ENCODE data around the gene FSTL5. TPM values are rescaled to one million over a fixed set of nuclear protein-coding genes. Genes with fewer than 3 reads are reported as not detected.

The FSTL5 gene
- polyA plus RNA-seq, 3 donors, result not detected

DNA sequence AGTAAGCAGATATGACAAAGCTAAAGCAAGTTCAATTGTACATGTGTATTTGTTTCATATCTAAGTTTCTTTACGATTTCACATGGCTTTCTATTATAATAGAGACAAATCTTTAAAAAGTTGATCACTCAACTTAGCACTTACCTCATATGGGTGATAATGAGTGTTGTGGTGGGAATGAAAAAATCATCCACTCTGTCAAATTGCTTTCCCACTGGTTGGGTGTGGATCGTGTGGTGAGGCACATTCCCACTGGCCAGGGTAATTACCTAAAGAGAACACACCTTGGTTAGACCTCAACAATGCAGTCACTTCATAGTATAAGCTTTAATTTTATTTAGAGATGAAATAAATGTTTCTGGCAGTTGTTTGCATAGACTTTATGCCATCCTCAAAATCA, 708.9 kb downstream of the FSTL5 start:
- H3K27me3 Mint-ChIP-seq (ENCODE audit: low read depth in 3 of 3), result peaks cover 0 to 3% (median 0%) of the 10 kb centered on the region in 3 donors

DNA sequence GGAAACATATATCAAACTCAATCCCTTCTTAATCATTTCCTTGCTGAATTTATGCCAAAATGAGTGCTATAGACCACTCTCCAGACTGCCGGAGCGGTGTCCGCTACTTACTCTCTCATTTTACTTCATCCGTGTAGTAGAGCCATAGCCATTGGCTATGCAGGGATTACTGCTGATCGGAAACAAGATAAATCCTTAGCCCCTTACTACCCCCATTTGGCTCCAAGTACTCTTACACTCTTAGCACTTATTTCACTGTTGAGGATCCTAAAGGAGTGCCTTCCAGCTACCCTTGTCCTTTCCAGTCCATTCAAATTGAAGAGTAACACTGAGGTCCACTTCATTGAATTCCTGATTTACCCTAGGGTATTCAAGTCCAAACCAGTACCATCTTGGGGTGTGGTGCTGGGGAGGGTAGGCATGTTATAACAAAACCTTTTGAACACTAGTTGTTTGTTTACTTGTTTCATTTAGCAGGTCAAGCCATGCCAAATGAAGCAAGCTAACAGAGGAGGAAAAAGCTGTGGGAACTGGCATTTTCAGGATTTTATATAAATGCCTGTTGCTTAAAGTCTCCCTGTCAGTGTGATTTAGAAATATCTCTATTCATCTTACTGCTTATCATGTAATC, 715.1 kb downstream of the FSTL5 start:
- TF ChIP-seq, protein P1, sequence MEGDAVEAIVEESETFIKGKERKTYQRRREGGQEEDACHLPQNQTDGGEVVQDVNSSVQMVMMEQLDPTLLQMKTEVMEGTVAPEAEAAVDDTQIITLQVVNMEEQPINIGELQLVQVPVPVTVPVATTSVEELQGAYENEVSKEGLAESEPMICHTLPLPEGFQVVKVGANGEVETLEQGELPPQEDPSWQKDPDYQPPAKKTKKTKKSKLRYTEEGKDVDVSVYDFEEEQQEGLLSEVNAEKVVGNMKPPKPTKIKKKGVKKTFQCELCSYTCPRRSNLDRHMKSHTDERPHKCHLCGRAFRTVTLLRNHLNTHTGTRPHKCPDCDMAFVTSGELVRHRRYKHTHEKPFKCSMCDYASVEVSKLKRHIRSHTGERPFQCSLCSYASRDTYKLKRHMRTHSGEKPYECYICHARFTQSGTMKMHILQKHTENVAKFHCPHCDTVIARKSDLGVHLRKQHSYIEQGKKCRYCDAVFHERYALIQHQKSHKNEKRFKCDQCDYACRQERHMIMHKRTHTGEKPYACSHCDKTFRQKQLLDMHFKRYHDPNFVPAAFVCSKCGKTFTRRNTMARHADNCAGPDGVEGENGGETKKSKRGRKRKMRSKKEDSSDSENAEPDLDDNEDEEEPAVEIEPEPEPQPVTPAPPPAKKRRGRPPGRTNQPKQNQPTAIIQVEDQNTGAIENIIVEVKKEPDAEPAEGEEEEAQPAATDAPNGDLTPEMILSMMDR (IDR thresholded peaks at IDR 0.05), result no peak

More for the DNA sequence above, 708.9 kb downstream of the FSTL5 start:
- Histone ChIP-seq H3K27ac (ENCODE audit: low read depth in 1 of 2, low read length in 2 of 2) (no peak overlapping the region), H3K9ac (ENCODE audit: insufficient read depth, low read length, poor library complexity, severe bottlenecking) (no peak overlapping the region), H3K27me3 (ENCODE audit: control insufficient read depth in 2 of 2, insufficient read depth in 2 of 2, low read length in 2 of 2) (no peaks in the 10 kb centered on the region), H3K4me1 (ENCODE audit: control insufficient read depth in 1 of 2, insufficient read depth in 2 of 2, low read length in 2 of 2) (no peaks in the 10 kb centered on the region), H3K9me3 (replicated peaks in 1 of 2; ENCODE audit: control insufficient read depth in 1 of 2, insufficient read depth in 1 of 2, low read length in 2 of 2) (no peaks in the 10 kb centered on the region), H3K79me2 (ENCODE audit: insufficient read depth, low read length) (no peaks in the 10 kb centered on the region), H3K4me3 (replicated peaks in 1 of 3; ENCODE audit: low read depth in 2 of 3, low read length in 3 of 3) (no peak overlapping the region), H2AFZ (ENCODE audit: insufficient read depth, low read depth, low read length, poor library complexity, severe bottlenecking) (no peak overlapping the region), H3K4me2 (replicated peaks; ENCODE audit: extremely low read depth, low read length, poor library complexity, severe bottlenecking) (no peak overlapping the region), H3K36me3 (replicated peaks in 1 of 2; ENCODE audit: control insufficient read depth in 1 of 2, insufficient read depth in 2 of 2, low read length in 2 of 2) (no peaks in the 10 kb centered on the region), H4K20me1 (ENCODE audit: insufficient read depth, low read length) (no peaks in the 10 kb centered on the region)
- TF ChIP-seq, protein P1 (IDR thresholded peaks at IDR 0.05), result no peak
- no peaks in the 10 kb centered on the region for H3K4me1 Mint-ChIP-seq
- WGBS (ENCODE audit: insufficient coverage), result no CpG with 5 or more reads among the region's 2 CpGs
- intact Hi-C loops (cut with micrococcal nuclease), result no loop called here
- H3K4me3 Mint-ChIP-seq, result no peak overlapping the region
- no peaks in the 10 kb centered on the region for H3K36me3 Mint-ChIP-seq
- no peak for DNase-seq
- H3K27ac Mint-ChIP-seq, result no peak overlapping the region
- H3K9me3 Mint-ChIP-seq, result peaks cover 0 to 3% (median 0%) of the 10 kb centered on the region in 7 donors

More for the DNA sequence above, 715.1 kb downstream of the FSTL5 start:
- Histone ChIP-seq H3K36me3 (replicated peaks in 1 of 2; ENCODE audit: control insufficient read depth in 1 of 2, insufficient read depth in 2 of 2, low read length in 2 of 2) (no peaks in the 10 kb centered on the region), H3K4me1 (ENCODE audit: control insufficient read depth in 1 of 2, insufficient read depth in 2 of 2, low read length in 2 of 2) (no peaks in the 10 kb centered on the region), H3K9ac (ENCODE audit: insufficient read depth, low read length, poor library complexity, severe bottlenecking) (no peak overlapping the region), H3K9me3 (replicated peaks in 1 of 2; ENCODE audit: control insufficient read depth in 1 of 2, insufficient read depth in 1 of 2, low read length in 2 of 2) (no peaks in the 10 kb centered on the region), H3K4me2 (replicated peaks; ENCODE audit: extremely low read depth, low read length, poor library complexity, severe bottlenecking) (no peak overlapping the region), H2AFZ (ENCODE audit: insufficient read depth, low read depth, low read length, poor library complexity, severe bottlenecking) (no peak overlapping the region), H3K79me2 (ENCODE audit: insufficient read depth, low read length) (no peaks in the 10 kb centered on the region), H3K27me3 (ENCODE audit: control insufficient read depth in 2 of 2, insufficient read depth in 2 of 2, low read length in 2 of 2) (no peaks in the 10 kb centered on the region), H4K20me1 (ENCODE audit: insufficient read depth, low read length) (no peaks in the 10 kb centered on the region), H3K4me3 (replicated peaks in 1 of 3; ENCODE audit: low read depth in 2 of 3, low read length in 3 of 3) (peak overlapping the region in 1 of 3 experiments; percentile 24), H3K27ac (ENCODE audit: low read depth in 1 of 2, low read length in 2 of 2) (no peak overlapping the region)
- DNase-seq, result no peak
- Mint-ChIP-seq H3K4me3 (peak overlapping the region in 1 of 2 donors; percentile 82), H3K9me3 (peaks cover 0 to 3% (median 0%) of the 10 kb centered on the region in 7 donors), H3K36me3 (no peaks in the 10 kb centered on the region), H3K27me3 (ENCODE audit: low read depth in 3 of 3) (peaks cover 0 to 3% (median 0%) of the 10 kb centered on the region in 3 donors), H3K4me1 (peaks cover 2% of the 10 kb centered on the region), H3K27ac (no peak overlapping the region)
- WGBS (ENCODE audit: insufficient coverage), result 63% methylated on average over 5 of the region's 5 CpGs
- intact Hi-C loops (cut with micrococcal nuclease), result no loop called here
